Activated CD8-positive, alpha-beta memory T cell treated with anti-CD3 and anti-CD28 coated beads, Interleukin-2, amount 50 U/mL, for 4 hours (primary cell): ENCODE data around the gene MTLN.
"Not testable (repeated sequence)": the region's sequence is repeated elsewhere in the genome, so short reads cannot be mapped to it uniquely, and the experiment has no call there.

Experiments used
- DNase-seq: peaks from one replicate; pipeline ENCODE4 v3.0.0-alpha.2; 2020

The MTLN gene, protein sequence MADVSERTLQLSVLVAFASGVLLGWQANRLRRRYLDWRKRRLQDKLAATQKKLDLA

DNA sequence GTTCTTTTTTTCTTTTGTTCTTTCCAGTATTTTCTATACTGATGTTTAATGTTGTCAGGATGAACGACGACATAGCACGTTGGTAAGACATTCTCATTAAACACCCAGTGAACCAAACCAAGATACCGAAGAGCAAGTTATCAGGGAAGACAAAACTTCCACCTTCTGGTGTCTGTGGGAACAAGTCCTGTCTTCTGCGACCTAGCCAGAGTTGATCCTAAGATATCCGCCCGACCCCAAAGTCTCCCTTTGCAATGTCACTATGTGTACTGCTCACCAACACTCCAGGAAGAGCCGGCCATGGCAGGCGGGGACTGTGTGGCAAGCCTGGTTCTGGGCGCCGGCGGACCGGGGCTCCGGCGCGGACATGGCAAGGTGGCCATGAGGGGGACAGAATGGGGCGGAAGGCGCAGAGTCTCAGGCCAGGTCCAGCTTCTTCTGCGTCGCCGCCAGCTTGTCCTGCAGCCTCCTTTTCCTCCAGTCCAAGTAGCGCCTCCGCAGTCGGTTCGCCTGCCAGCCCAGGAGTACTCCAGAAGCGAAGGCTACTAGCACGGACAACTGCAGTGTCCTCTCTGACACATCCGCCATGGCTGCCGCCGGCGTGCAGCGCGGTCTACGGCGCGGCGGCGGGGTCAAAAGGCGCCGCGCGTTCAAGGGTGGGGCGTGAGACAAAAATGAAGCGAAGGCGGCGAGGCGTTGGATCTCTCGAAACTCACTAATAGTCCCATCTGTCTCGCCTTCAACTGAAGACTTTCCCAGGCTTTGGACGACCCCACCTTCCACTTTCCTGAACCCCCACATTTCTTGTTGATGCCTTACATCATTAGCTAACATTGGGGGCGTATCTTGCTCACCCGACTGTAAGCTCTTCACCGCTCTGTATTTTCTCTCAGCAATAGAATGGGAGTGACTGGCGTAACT is at the start of gene MTLN:
MTLN (minus strand) TSS at position 610 of the 921 bp plus-strand sequence; CDS start at position 588, 22 bp downstream.
- peak; percentile 70 for DNase-seq

DNA sequence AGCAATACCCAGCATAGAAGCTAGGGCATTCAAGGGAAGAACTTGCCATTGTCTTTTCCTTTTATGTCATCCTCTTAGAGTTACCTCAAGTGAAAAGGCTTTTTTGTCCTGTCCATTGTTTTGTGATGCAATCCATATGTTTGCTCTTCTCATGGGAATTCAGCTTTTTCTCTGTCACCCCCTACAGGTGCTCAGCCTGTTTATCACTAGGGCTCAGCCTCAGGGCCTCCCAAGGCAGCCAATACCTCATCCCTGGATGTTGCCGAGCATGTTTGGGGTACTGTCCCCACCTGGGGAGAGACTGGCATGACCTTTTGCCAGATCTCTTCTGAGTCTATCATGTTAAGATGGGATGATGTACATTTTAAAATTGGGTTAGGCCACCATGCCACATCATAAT is 49.6 kb upstream of the MTLN start:
- not testable (repeated sequence) for DNase-seq

DNA sequence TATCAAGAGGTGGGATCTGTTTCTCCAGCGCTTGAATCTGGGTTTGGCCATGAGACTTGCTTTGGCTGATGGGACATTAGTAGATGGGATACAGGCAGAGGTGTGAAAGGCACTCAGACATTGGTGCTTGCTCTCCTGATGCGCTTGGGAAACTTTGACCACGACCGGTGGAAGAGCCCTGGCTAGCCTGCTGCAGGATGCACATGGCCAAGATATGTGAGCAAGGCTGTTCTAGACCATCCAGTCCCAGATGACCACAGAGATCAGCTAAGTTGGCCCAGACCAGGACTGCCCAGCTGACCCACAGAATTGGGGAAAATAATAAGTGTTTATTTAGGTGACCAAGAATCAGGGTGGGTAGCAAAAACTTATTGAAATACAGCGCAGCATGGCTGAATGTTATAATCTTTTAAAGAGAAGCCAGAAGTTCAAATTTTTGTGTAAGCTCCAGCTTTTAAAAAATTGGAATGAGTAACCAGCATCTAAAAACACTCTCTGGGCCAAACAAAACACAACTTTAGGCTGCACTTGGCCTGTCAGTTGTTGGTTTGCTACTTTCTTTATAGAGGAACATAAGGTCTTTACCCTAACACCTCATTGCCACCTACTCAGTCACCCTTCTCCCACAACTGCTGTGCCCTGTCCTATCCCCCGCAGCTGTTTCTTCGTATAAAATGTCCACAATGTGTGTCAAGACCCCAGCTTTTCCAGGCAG is 35.9 kb upstream of the MTLN start:
- DNase-seq: not testable (repeated sequence)

DNA sequence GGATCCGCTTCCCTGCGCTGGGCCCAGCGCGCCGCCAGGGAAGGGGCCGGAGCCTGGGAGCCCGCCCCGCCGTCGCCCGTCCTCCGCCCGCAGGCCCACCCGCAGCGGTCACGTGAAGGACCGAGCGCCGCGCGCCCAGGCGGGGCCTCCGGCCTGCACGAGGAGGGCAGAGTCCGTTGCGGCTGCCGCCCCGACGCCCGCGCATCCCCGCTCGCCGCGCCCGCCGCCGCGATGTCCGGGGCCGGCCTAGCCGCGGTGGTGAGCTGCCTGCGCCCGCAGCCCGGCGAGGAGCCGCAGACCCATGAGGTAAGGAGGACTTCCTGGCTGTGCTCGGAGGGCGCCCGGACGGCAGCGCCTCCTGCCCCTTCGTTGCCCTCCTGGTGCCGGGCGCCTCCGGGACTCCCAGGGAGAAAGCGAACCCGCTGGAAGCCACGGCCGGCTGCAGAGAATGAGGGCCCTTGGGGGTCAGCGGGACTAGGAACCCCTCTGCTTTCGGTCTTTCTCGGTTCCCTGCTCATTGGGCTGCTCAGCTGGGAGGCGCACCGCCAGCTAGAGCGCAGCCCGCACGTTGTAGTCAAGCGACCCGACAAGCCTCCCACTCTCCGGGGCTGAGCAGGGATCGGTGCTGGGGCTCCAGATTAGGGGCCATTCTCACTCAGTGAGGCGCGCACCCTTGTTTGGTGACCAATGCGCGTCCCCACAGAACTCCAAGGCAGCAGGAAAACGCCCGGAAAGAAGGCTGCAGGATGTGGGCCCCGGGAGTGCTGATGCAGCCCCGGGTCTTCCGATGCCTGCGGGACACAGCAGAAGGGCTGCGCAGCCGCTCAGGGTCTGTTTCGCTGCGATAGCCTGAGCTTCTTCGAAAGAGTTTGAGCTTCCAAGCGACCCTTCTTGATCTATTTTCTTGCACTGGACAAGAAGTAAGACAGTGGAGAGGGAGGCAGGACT is 33.4 kb upstream of the MTLN start:
- not testable (repeated sequence) for DNase-seq

DNA sequence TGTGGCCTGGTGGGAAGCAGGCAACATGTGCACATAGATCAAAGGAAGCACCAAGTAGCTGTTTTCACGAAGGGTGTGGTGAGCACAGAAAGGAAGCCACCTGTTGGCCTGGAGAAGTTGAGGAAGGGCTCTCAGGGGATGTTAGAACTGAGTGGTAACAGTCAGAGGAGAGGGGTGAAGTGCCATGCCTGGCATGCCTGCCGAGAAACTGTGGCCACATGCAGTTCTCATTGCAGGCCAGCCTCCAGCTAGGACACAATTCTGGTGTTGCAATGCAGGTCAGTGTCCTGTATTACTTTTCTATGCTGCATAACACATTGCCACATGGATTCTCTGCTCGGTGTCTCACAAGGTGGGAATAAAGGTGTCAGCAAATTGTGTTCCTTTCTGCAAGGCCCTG is 30.9 kb upstream of the MTLN start:
- not testable (repeated sequence) for DNase-seq

DNA sequence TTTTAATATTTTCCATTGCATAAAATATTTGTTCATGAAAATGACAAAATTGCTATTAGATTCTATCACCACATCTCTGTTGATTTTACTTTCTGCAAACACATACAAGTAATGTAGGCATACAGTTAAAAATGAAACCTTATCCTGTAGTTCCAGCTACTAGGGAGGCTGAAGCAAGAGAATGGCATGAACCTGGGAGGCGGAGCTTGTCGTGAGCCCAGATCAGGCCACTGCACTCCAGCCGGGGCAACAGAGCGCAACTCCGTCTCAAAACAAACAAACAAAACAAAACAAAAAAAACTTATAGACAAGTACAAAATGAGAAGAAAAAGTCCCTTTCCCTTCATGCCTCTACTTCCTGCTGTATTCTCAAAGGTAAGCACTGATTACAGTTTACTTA is 22.2 kb upstream of the MTLN start:
- DNase-seq: not testable (repeated sequence)

DNA sequence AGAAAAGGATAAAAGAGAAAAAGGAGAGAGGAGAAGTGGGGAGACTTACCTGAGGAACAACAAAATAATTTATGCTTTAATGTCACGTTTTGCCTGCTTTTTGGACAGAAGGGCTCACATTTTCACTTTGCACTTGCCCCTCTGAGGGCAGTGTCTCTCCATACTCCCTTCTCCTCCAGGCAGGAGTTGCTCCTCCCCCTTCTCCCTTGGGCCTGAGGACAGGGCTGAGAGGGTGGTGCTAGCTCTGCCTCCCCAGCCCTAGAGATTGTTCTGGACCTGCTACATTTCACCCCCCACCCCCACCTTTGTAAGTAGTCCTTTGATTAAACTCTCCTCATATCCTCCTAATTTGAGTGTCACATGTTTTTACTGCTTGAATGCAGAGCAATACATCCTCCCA is 17.5 kb upstream of the MTLN start:
- DNase-seq: not testable (repeated sequence)

DNA sequence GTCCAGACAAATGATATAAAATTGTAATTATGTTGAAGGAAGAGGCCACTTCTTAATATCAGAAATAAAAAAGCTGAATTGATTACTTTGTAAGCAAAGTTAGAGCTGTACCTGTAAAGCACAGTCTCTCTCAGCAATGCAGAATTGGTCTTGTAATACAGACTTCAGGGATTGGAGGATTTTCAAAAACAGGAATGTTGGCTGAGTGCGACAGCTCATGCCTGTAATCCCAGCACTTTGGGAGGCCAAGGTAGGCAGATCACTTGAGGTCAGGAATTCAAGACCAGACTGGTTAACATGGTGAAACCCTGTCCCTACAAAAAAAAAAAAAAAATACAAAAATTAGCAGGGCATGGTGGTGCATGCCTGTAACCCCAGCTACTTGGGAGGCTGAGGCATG is 10.3 kb upstream of the MTLN start:
- DNase-seq: not testable (repeated sequence)

DNA sequence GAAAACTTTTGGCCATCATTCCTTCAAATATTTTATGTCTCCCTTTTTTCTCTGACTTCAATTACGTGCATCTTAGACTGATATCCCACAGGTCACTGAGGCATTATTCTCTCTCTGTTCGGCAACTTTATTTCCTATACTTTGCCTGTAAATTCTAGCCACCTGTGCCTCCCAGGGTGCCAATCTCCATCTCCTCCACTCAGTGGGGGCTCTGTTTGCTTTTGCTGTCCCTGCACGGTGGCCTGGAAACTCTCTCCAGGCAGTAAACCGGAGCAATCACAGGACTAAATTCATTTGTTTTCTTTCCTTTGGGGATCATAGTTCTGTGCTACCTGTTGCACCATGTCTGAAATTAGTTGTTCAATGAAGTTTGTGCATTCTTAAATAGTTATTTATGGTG is 9.6 kb upstream of the MTLN start:
- DNase-seq: no peak

DNA sequence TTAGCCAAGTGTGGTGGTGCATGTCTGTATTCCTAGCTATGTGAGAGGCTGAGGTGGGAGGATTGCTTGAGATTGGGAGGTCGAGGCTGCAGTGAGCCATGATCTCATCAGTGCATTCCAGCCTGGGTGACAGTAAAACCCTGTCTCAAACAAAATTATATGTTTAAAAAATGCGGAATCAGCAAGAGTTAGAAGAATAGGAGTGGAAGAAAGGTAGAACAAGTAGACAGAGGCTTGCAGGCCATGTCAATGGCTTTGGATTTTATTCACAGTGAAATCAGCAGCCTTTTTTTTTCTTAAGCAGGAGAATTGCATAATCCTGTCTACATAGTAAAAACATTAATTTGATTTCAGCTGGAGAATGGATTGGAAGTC is 7.8 kb upstream of the MTLN start:
- DNase-seq: no peak

DNA sequence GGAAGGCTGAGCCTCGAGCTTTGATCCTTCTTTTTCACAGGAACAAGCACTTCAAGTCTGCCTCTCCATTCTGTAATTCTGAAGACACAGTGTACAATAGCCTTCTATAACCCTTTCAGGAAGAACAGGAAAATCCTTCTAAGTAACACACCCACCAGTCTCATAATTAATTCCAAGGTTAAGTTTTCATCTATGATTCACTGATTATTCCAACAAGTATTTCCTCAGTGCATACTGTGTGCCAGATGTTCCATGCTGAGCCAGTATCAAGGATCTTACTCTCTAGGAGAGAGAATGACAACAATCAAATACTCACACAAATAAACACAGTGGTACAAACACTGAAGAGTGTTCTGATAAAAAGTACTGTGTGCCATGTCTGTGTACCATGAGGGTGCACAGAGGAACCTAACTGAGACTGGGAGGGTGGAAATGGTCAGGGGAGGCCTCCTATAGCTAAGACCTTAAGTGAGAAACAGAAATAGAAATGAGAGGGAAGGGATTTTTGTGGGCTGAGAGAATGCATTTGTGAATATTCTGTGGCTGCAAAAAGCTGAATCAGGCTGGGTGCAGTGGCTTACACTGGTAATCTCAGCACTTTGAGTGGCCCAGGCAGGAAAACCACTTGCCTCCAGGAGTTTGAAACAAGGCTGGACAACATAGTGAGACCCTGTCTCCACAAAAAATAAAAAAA is 7.3 kb upstream of the MTLN start:
- DNase-seq: no peak

DNA sequence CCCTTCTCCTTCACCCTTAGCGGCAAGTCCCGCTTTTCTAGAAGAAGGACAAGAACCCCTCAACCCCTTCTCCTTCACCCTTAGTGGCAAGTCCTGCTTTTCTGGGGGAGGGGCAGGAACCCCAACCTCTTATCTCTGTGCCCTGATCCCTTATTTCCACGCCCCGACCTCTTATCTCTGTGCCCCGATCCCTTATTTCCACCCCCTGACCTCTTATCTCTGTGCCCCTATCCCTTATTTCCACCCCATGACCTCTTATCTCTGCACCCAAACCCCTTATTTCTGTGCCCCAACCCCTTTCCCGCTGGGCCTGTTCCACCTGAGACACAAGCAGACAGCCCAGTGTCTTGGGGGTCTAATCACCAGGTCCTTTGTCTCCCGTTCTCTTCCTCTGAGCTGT is 6.5 kb upstream of the MTLN start:
- DNase-seq: not testable (repeated sequence)

DNA sequence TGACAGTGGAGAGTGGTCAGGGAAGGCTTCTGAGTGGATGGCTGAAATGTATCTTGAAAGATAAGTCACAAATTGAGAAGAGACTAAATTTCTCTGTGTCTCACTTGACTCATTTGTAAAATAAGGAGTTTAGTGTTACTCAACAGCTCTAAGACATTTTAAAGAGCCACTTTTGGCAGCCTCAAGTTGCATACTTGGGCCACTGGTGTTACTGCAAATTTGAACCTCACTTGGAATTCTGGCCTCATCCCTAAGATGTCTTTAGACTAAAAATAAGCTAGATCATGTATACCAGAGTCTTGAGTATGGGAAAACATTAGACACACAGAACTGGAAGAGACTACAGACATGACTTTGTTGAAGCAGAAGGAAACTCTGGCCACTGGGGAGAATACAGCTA is 4.5 kb upstream of the MTLN start:
- no peak for DNase-seq

DNA sequence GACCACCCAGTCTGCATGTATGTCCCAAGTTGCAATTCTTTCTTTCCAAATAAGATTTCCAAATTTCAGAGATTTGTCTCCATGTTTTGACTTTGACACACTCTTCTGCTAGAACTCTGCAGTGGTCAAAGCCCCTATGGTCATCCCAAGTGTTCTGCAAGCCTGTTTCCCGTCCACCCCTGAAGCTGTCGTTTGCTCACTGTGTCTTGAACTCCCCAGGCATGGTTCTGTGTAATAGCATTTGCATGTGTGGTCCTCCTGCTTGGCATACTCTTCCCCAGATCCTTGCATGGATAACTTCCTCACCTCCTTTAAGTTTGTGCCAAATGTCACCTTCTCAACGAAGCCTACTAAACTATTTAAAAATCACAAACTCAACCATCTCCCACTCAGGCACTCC is 3.9 kb upstream of the MTLN start:
- DNase-seq: no peak

DNA sequence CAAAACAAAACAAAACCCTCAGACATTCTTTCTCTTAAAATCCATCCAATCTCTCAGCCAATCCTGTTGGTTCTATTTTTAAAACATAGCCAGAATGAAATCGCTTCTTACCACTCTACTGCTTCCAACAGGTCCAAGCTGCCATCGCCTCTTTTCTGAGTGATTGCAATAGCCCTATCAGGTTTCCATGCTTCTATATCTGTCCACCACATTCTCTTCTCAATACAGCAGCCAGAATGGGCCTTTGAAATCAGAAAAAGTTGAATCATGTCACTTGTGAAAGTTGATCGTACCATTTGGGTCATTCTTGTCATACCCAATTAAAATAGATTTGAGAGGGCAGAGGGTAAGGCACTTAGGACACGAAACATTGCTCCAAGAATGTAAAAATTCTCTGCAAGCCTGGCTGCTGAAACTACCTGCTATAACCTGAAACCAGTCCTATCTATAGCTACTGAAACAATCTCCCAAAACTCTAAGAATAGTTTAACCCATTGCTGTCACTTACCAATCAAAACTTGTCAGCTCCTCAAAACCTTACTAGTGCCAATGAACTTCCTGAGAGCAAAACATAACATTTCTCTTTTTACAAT is 3.3 kb upstream of the MTLN start:
- no peak for DNase-seq

DNA sequence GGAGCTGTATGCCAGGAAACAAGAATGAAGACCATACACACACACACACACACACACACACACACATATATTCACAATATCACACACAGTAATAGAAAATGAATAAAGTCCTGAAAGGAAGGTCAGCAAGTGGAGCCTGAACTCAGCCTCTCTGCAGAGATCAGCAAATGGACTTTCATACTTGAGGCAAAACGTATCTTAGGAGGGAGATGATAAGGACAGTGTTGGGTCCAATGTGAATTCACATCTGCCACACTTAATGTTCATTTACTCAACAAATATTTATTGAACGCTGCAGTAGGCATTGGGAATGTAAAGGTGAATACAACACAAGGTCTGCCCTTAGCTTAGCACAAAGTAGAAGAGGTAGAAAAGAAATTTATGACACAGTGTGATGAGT is 2.7 kb upstream of the MTLN start:
- DNase-seq: no peak

DNA sequence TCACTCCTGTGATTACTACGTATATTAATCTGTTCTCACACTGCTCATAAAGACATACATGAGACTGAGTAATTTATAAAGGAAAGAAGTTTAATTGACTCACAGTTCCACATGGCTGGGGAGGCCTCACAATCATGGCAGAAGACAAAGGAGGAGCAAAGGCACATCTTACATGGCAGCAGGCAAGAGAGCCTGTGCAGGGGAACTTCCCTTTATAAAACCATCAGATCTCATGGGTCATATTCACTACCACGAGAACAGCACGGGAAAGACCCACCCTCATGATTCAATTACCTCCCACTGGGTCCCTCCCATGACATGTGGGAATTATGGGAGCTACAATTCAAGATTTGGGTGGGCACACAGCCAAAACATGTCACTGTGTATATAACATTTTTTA is 1.2 kb upstream of the MTLN start:
- DNase-seq: not testable (repeated sequence)

DNA sequence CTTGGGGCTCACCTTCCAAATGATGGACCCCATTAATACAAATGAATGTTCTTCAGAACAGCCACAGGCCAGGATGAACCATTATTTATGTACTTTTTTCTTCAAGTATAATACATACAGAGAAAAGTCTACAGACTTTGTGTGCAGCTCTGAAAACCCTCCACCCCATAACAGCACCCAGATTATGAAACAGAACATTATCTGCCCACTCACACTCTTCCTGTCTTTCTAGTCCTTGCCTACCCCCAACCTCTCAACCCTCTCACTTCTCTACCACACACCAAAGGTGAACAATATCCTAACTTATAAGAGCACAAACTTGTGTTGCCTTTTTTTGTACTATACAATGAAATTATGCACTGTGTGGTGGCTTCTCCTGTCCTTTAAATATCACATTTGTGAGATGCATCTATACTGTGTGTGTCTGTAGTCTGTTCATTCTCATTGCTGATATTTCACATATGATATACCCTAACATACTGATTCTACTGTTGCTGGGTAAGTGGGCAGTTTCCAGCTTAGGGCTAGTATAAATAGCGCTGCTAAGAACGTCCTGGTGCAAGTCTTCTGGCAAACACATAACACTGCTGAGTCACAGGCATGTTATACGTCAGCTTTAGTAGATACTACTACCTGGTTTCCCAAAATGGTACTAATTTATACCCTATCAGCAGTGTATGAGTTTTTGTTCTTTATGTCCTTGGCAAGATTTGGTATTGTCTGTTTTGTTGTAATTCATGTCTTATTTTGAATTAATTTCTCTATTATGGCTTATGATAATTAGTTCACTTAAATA is 6.5 kb downstream of the MTLN start:
- DNase-seq: no peak

DNA sequence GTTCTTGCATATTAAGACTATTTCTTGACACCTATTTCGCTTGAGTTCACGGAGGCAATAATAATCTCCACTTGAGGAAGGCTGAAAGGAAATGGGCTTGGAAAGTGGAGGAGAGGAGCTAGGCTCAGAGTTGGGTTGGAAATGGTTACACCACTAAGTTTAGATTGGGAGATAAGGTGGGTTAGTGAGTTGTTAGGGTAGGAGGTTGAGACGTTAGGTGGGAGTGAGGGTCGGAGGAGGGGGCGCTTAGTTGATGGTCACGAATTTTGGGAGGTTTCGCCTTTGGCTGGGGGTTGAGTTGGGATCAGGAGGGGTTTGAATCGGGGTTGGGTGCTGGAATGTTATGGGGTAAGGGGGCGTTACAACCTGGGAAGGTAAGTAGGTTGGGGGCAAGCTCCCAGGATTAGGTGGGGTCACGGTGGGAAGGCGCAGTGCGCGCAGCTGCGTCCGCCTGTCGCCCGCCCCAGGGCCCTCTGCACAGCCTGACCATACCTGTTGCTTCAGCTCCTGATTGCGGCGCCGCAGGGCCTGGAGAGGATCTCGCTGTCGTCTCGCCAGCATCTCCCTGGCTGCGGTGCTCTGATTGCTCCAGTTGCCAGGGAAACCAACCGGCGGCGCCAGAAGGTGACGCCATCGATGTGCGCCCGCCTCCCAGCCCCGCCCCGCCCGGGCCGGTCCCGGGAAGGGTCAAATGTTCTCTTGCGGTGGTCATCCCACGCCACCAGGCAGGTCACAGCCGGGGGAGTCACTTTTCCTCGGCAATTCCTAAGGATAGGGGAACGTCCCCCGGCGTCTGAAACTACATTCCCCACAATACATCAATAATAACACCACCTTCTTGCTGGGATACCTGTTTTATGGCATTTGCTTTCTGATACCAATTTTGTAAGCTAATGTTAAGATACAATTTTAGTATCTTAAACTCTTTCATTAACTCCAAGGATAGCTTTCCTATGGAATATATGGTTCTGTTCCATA is 7.7 kb downstream of the MTLN start, which contains the start of gene NPHP1:
NPHP1 (minus strand) TSS at position 606 of the 978 bp plus-strand sequence; CDS start at position 561, 45 bp downstream.
- peak; percentile 82 for DNase-seq

DNA sequence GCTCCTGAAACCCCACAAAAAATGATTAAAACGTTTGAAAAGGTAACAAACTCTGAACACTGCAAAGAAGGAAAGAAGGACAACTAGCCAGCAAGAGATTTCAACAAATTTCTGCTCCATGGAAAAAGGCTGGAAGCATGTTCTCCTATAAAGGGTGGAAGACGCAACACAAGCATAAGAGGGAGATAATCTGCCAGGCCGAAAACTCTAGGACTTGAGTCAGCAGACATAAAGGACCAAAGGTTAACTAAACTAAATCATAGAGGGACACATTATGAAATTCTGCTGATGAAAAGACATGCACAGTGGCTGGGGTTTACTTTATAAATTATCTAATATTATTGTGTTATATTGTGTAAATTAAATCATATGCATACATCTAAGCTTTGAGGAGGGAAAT is 14.3 kb downstream of the MTLN start:
- no peak for DNase-seq
